Keratinocyte (primary cell): ENCODE results near the gene DLG4.

Experiments used
- CTCF ChIP-seq, 3 experiments: IDR thresholded peaks in 1 of 3; conservative IDR thresholded peaks in 1 of 3; optimal IDR thresholded peaks in 1 of 3; 2 replicates in 2 of 3; 3 replicates in 1 of 3; pipeline versions ENCODE3 to v1.5.1; 2011; ENCODE audit warnings: low read length in 3 of 3, mild to moderate bottlenecking in 3 of 3, moderate library complexity in 2 of 3, control low read depth in 1 of 3, inconsistent platforms in 1 of 3; ENCODE audit not compliant: insufficient read depth in 2 of 3; ENCODE audit errors: extremely low read depth in 1 of 3
- EZH2 ChIP-seq: IDR thresholded peaks from one replicate; pipeline ENCODE4 v1.6.1; 2012; ENCODE audit warnings: inconsistent platforms, mild to moderate bottlenecking, low read length, moderate library complexity

DNA sequence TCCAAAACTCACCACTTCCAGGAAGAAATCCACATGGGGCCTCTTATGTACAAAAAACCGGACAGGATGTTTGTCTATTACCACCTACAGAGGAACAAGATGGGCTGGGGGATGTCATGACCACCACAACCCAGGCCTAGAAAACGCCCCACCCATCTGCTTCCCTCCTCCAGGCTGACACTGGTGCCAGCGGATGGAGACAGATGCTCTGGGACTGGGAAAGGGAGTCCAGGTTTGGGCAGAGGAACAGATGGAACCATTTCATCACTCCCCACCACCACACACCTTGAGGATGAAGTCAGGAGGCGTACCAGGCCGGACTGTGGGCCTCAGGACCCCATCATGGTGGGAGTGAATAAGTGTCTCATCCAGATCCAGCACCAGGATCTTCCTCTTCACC is 27.1 kb upstream of the DLG4 start:
- TF ChIP-seq CTCF (optimal IDR thresholded peaks at IDR 0.05 in 1 of 3, IDR thresholded peaks at IDR 0.05 in 1 of 3, conservative IDR thresholded peaks at IDR 0.05 in 1 of 3; ENCODE audit: extremely low read depth in 1 of 3, insufficient read depth in 2 of 3, low read length in 3 of 3): no peak
- TF ChIP-seq EZH2: no peak
